Loucy (cell line): ENCODE data around the gene GTPBP8.

ENCODE experiments used
- EZH2phosphoT487 ChIP-seq: fragments of 200-600 bp; IDR thresholded peaks from 2 replicates; pipeline ENCODE4 v1.6.1; 2018; ENCODE audit warnings: antibody characterized with exemption, mild to moderate bottlenecking, moderate library complexity, borderline replicate concordance
- TF ChIP-seq, protein P1 (sequence below): fragments of 200-600 bp; sonication (generic); conservative IDR thresholded peaks from 2 replicates; pipeline ENCODE4 v1.5.1; 2014; ENCODE audit warnings: mild to moderate bottlenecking, antibody characterized with exemption, low read length

DNA sequence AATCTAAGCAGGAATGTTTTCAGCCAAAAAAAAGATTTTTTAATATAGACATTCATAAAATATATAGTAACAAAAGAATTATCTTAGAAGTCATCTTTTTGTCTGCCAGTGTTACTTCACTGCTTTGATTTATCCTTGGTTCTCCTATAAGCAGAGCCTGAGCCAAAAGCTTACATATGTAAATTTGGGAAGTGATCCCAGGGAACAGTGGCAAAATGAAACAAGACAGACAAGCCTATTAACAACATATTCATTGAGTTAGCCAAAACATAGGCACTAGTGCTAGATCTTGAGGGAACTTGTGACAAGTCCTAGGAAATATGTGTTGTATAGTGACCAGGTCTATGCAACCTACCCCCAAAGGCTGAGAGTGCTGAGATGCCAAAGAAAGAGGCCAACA, 11.3 kb downstream of the GTPBP8 start:
- TF ChIP-seq, protein P1, sequence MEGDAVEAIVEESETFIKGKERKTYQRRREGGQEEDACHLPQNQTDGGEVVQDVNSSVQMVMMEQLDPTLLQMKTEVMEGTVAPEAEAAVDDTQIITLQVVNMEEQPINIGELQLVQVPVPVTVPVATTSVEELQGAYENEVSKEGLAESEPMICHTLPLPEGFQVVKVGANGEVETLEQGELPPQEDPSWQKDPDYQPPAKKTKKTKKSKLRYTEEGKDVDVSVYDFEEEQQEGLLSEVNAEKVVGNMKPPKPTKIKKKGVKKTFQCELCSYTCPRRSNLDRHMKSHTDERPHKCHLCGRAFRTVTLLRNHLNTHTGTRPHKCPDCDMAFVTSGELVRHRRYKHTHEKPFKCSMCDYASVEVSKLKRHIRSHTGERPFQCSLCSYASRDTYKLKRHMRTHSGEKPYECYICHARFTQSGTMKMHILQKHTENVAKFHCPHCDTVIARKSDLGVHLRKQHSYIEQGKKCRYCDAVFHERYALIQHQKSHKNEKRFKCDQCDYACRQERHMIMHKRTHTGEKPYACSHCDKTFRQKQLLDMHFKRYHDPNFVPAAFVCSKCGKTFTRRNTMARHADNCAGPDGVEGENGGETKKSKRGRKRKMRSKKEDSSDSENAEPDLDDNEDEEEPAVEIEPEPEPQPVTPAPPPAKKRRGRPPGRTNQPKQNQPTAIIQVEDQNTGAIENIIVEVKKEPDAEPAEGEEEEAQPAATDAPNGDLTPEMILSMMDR: no peak
- TF ChIP-seq EZH2phosphoT487: no peak
